ENCODE results near the gene LRRC8C. TPM values are rescaled to one million over a fixed set of nuclear protein-coding genes. Genes with fewer than 3 reads are reported as not detected.
"Not testable (repeated sequence)": the region's sequence is repeated elsewhere in the genome, so short reads cannot be mapped to it uniquely, and the experiment has no call there.

Gene LRRC8C
- total and polyA plus RNA-seq, 11 donors = 3.2 to 16.3 (median 9.2) TPM

DNA sequence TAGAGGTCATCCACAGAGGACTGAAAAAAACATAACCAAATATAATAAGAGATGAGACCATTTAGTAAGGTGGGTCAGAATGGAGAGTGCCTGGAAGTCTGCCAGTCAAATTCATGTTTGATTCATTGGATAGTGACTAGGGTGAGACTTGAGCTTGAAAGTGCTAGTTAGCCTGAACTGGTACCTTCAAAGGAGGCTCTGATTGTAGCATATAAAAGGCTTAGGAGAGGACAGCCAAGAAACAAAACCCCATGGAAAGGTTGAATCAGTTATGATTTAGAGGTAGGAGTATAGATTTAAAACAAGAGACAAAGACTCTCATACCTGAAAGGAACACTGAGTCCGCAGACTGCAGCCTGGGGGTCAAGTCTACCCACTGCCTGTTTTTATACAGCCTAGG lies 44.4 kb upstream of the LRRC8C start:
- TF ChIP-seq CTCF (IDR thresholded peaks at IDR 0.05) = no peak
- no peak for TF ChIP-seq POLR2A (IDR thresholded peaks at IDR 0.05)
- Histone ChIP-seq H3K4me3 (no peak overlapping the region), H3K9me3 (no peaks in the 10 kb centered on the region), H3K36me3 (peaks cover 0 to 18% (median 7%) of the 10 kb centered on the region in 9 donors), H3K27me3 (no peaks in the 10 kb centered on the region), H3K4me1 (peaks cover 0 to 21% (median 0%) of the 10 kb centered on the region in 12 donors), H3K27ac (no peak overlapping the region)
- DNase-seq (no peak), ATAC-seq (no peak)
- 93 to 100% (median 98%) methylated on average over 1 of the region's 1 CpG for WGBS, 4 donors
- intact Hi-C loops (cut with DNase I) = no loop called here

GRCh38 chr1:89589515-89589914 lies 43.4 kb upstream of the LRRC8C start:
- Histone ChIP-seq H3K4me1 (peaks cover 0 to 21% (median 0%) of the 10 kb centered on the region in 12 donors), H3K4me3 (no peak overlapping the region), H3K27ac (no peak overlapping the region), H3K9me3 (no peaks in the 10 kb centered on the region), H3K27me3 (no peaks in the 10 kb centered on the region), H3K36me3 (peaks cover 0 to 10% (median 2%) of the 10 kb centered on the region in 9 donors)
- intact Hi-C loops (cut with DNase I) = no loop called here
- ATAC-seq (no peak), DNase-seq (no peak)
- 60 to 78% (median 64%) methylated on average over 1 of the region's 1 CpG for WGBS, 4 donors
- TF ChIP-seq CTCF (IDR thresholded peaks at IDR 0.05) = no peak
- no peak for TF ChIP-seq POLR2A (IDR thresholded peaks at IDR 0.05)

DNA sequence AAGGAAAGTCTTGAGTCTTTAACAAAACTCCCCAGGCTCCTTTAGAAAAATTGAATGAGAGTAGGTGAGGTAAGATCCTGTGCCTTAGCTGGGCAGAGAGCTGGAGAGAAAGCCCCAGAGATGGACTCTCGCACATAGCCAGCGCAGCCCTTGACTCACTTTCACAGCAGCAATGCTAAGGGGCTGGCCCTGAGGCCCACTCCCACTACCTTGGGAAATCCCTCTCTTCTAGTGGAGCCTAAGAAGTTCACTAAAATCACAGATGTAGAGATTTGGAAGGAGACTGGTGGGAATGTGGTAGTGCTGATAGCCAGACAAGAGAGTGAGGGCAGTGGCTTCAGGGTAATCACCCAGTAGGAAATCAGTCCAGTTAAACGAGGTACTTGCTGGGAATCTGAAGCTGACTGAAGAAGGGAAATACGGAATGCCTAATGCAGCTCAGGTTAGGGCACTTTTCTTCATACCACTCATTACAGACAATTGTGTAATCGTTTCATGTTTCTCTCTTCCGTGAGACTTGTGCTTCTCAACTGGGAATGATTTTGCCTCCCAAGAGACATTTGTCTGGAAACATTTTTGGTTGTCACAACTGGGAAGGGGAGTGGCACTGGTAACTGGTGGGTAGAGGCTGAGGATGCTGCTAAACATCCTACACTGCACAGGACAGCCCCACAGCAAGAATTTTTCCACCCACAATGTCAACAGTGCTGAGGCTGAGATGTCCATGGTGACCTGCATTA lies 42.4 kb upstream of the LRRC8C start:
- DNase-seq (no peak), ATAC-seq (no peak)
- WGBS, 4 donors = 74 to 85% (median 77%) methylated on average over 6 of the region's 6 CpGs
- no peak overlapping the region for H3K4me3 ChIP-seq
- H3K27me3 ChIP-seq = no peaks in the 10 kb centered on the region
- intact Hi-C loops (cut with DNase I) = loop anchor here in 1 of 10 donors (10.0 kb wide), 1 partner anchor 66 kb away; the partner anchor contains the start of gene LRRC8B
- no peaks in the 10 kb centered on the region for H3K9me3 ChIP-seq
- H3K36me3 ChIP-seq = peaks cover 0 to 10% (median 0%) of the 10 kb centered on the region in 9 donors
- peak overlapping the region in 1 of 12 donors; percentile 4 for H3K27ac ChIP-seq
- peaks cover 0 to 21% (median 0%) of the 10 kb centered on the region in 12 donors for H3K4me1 ChIP-seq
- TF ChIP-seq CTCF (IDR thresholded peaks at IDR 0.05) (no peak), POLR2A (IDR thresholded peaks at IDR 0.05) (no peak)

DNA sequence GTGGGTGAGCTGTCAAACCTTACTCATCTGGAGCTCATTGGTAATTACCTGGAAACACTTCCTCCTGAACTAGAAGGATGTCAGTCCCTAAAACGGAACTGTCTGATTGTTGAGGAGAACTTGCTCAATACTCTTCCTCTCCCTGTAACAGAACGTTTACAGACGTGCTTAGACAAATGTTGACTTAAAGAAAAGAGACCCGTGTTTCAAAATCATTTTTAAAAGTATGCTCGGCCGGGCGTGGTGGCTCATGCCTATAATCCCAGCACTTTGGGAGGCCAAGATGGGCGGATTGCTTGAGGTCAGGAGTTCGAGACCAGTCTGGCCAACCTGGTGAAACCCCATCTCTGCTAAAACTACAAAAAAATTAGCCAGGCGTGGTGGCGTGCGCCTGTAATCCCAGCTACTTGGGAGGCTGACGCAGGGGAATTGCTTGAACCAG lies 40.0 kb upstream of the LRRC8C start:
- DNase-seq, H3K4me3 ChIP-seq, H3K27me3 ChIP-seq, H3K9me3 ChIP-seq, H3K27ac ChIP-seq, ATAC-seq: not testable (repeated sequence)
- intact Hi-C loops (cut with DNase I) = loop anchor here in 1 of 10 donors (10.0 kb wide), 1 partner anchor 68 kb away; the partner anchor contains the start of gene LRRC8B
- H3K4me1 ChIP-seq = peaks cover 0 to 21% (median 0%) of the 10 kb centered on the region in 12 donors
- WGBS, 4 donors = 87 to 93% (median 89%) methylated on average over 13 of the region's 13 CpGs
- H3K36me3 ChIP-seq = peaks cover 0 to 17% (median 0%) of the 10 kb centered on the region in 9 donors

Measured in heart left ventricle (tissue), 16 donors.